Measurements from ENCODE around the gene FAM174B.

Gene FAM174B

GRCh38 chr15:92665100-92665555 is 9.6 kb upstream of the FAM174B start:
- no peak for TF ChIP-seq CTCF (IDR thresholded peaks at IDR 0.05; ENCODE audit: extremely low read depth, missing control alignments)
- DNase-seq (ENCODE audit: low spot score): no peak

DNA sequence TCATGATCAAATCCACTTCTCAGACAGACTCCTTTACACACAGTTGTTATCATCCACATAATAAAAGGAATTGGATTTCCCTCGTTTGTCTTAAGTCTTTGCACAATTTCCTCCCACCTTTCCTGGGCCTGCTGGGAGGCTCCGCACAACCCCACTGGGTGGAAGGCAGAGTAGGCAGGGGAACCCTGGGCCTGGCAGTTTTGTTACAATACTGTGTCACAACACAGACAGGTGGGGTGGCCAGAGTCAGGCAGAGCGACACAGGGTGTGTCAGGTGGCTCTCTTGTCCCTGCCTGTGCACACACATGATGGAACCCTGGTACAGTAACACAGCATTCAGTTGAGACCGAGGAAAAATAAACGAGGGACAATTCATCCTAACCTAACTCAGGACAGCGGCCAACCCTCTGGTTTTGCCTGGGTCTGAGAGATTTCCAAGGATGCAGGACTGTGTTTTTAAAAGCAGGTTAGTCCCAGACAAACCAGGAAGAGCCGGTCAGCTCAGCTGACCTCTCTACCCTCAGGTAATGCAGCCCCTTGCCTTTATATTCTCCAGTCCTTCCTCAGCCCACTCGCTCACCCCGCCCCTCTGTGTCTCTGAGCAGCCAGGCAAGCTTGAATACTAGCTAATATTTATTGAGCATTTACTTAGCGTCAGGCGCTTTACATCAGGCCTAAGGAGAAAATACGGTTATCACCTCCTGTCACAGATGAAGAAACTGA is 8.8 kb upstream of the FAM174B start:
- DNase-seq (ENCODE audit: low spot score): no peak
- TF ChIP-seq CTCF (IDR thresholded peaks at IDR 0.05; ENCODE audit: extremely low read depth, missing control alignments): no peak

GRCh38 chr15:92663250-92663951 is 7.8 kb upstream of the FAM174B start:
- DNase-seq (ENCODE audit: low spot score): peak; percentile 76

GRCh38 chr15:92662762-92663161 is 7.2 kb upstream of the FAM174B start:
- no peak for DNase-seq (ENCODE audit: low spot score)
- no peak for TF ChIP-seq CTCF (IDR thresholded peaks at IDR 0.05; ENCODE audit: extremely low read depth, missing control alignments)

More at GRCh38 chr15:92663250-92663951, 7.8 kb upstream of the FAM174B start:
- TF ChIP-seq CTCF (IDR thresholded peaks at IDR 0.05; ENCODE audit: extremely low read depth, missing control alignments): no peak

DNA sequence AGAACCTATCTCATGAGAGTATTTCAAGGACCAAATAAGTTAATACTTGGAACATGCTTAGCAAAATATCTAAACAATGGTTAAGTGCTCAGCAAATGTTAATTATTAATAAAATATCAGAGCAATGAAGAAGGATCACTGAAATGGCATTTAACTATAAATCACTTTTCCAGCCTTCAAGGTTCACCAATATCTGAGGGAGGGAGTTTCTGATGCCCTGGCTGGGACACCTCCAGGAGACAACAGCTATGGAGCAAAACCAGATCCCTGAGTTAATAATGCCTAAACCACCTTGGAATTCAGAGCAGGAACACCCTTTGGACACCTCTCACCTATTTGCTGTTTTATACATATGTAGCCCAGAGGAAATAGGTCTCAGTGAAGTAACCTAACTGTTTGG is 6.4 kb upstream of the FAM174B start:
- TF ChIP-seq CTCF (IDR thresholded peaks at IDR 0.05; ENCODE audit: extremely low read depth, missing control alignments): no peak
- DNase-seq (ENCODE audit: low spot score): no peak

DNA sequence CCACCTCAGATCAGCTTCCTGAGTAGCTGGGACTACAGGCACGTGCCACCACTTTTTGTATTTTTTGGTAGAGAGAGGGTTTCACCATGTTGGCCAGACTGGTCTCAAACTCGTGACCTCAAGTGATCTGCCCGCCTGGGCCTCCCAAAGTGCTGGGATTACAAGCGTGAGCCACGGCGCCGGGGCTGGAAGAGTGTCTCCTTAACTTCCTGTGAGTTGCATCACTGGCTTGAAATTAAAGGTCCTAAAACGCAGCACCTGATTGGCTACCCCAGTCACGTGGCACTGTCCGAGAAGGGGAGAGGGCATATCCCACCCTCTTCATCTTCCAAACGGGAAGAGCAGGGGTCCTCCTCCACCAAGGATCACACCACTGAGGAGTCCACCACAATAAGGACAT is 5.5 kb upstream of the FAM174B start:
- no peak for TF ChIP-seq CTCF (IDR thresholded peaks at IDR 0.05; ENCODE audit: extremely low read depth, missing control alignments)
- DNase-seq (ENCODE audit: low spot score): no peak

DNA sequence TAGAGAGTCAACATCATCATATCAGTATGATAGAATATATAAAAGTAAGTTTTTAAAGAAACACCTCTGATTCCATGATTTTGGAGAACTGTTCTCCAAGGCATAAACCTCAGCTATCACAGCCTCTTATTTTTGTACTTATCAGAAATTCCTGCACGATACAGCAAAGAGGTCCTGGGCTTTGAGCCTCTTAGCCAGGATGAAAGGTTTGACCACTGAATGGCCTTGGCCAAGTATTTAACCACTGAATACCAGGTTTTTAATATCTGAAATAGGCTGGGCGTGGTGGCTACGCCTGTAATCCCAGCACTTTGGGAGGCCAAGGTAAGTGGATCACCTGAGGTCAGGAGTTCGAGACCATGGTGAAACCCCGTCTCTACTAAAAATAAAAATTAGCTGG is 1.9 kb upstream of the FAM174B start:
- no peak for DNase-seq (ENCODE audit: low spot score)
- TF ChIP-seq CTCF (IDR thresholded peaks at IDR 0.05; ENCODE audit: extremely low read depth, missing control alignments): no peak

Data from GM20000 (cell line).